Measurements from ENCODE around the gene TMED5. TPM values are rescaled to one million over a fixed set of nuclear protein-coding genes. Genes with fewer than 3 reads are reported as not detected.
A peak's percentile ranks its signal among the peaks of the same experiment; 100 is the strongest.

Gene TMED5
- total and polyA plus RNA-seq, 4 experiments from 2014 or later: 23.2 to 60.8 (median 48.3) TPM

DNA sequence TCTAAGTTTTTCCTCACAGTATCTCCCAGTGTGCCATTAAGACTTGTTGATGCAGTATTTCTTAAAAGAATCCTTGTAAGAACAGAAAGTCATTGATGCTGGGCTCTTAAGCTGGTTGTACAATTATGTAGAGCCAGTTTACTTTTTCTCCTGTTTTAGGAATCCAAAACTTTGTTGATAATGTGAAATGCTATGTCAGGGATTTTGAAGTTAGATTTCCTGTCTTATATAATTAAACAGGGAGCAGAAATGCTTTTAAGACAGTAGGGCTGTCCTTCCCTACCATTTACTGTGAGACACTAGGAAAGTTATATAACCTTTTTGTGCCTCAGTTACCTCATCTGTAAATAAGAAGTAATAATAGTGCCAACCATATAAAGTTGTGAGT, 26.3 kb upstream of the TMED5 start:
- Histone ChIP-seq H3K36me3 (ENCODE audit: insufficient read depth, low read length) (no peaks in the 10 kb centered on the region), H3K4me1 (ENCODE audit: insufficient read depth, low read length) (no peaks in the 10 kb centered on the region), H3K27me3 (ENCODE audit: insufficient read depth, low read length) (no peaks in the 10 kb centered on the region), H3K9me3 (ENCODE audit: control insufficient read depth in 1 of 2, low read length in 2 of 2) (no peaks in the 10 kb centered on the region), H3K4me3 (ENCODE audit: low read length in 2 of 2) (no peak overlapping the region), H3K27ac (ENCODE audit: low read depth, low read length) (no peak overlapping the region)
- Mint-ChIP-seq H3K27me3 (no peaks in the 10 kb centered on the region), H3K27ac (no peak overlapping the region), H3K4me3 (no peak overlapping the region), H3K4me1 (no peaks in the 10 kb centered on the region), H3K9me3 (no peaks in the 10 kb centered on the region), H3K36me3 (peaks cover 1 to 19% of the 10 kb centered on the region in 2 donors)
- ChIA-PET CTCF (ENCODE audit: partially characterized antibody) (no interaction called here), POLR2A (ENCODE audit: partially characterized antibody) (no interaction called here)
- intact Hi-C loops (cut with micrococcal nuclease): no loop called here
- DNase-seq: no peak

DNA sequence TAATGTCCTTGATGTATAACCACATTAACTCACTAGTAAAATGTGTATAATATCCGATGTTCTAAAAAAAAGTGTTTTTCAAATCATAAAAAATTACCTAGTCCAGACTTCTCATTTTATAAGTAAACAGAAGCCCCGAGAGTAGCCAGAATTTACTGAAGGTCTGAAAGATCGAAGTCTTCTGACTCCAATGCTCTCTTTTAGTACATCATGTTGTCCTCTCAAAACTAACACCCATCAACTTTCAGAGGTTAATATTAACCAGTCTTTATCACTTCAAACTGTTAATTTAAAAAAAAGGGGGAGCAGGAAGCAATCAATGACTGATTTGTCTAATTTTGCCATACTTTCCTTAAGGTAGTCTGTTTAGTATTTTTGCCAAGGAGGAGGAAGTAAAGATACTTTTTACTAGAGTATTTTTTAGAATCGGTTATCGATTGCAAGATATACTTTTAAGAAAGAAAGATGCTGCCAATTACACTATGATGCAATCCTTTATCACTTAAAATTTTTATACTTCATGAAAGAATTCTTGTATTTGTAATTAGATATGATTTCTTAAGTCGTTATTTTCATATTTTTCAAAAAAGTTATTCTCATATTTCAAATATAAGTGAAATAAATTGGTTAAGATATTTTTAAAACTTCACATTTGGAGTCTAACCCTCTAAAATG, 25.8 kb upstream of the TMED5 start:
- Mint-ChIP-seq H3K27me3 (no peaks in the 10 kb centered on the region), H3K4me1 (no peaks in the 10 kb centered on the region), H3K27ac (peak overlapping the region in 1 of 7 donors; percentile 26), H3K36me3 (peaks cover 0 to 19% of the 10 kb centered on the region in 2 donors), H3K4me3 (no peak overlapping the region), H3K9me3 (no peaks in the 10 kb centered on the region)
- CTCF ChIA-PET (ENCODE audit: partially characterized antibody): no interaction called here
- intact Hi-C loops (cut with micrococcal nuclease): no loop called here
- Histone ChIP-seq H3K27ac (ENCODE audit: low read depth, low read length) (no peak overlapping the region), H3K4me3 (ENCODE audit: low read length in 2 of 2) (no peak overlapping the region), H3K9me3 (ENCODE audit: control insufficient read depth in 1 of 2, low read length in 2 of 2) (no peaks in the 10 kb centered on the region), H3K36me3 (ENCODE audit: insufficient read depth, low read length) (no peaks in the 10 kb centered on the region), H3K27me3 (ENCODE audit: insufficient read depth, low read length) (no peaks in the 10 kb centered on the region), H3K4me1 (ENCODE audit: insufficient read depth, low read length) (no peaks in the 10 kb centered on the region)
- POLR2A ChIA-PET (ENCODE audit: partially characterized antibody): no interaction called here
- DNase-seq: no peak

DNA sequence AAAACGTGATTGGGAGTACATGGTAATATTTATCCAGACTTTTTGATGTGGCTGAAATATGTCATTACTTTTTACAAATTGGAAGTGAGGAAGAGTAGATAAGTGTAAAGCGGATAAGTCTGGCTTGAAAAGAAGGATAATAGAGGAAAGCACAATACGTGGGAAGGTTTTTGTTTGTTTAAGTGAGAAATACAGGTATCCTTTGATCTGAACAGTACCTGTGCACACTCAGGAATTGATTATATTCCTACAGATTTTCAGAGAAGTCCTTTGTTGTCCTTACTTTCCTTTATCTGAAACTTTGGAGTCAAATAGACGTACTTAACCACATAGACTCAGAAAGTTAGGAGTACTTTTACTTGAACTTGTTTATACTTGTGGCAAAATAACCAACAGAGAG, 20.5 kb upstream of the TMED5 start:
- Mint-ChIP-seq H3K27ac (no peak overlapping the region), H3K27me3 (no peaks in the 10 kb centered on the region), H3K4me1 (no peaks in the 10 kb centered on the region), H3K9me3 (no peaks in the 10 kb centered on the region), H3K4me3 (no peak overlapping the region), H3K36me3 (peaks cover 17 to 18% of the 10 kb centered on the region in 2 donors)
- no peak for DNase-seq
- no peaks in the 10 kb centered on the region for H3K4me1 ChIP-seq (ENCODE audit: insufficient read depth, low read length)
- no peaks in the 10 kb centered on the region for H3K36me3 ChIP-seq (ENCODE audit: insufficient read depth, low read length)
- ChIA-PET POLR2A (ENCODE audit: partially characterized antibody) (no interaction called here), CTCF (ENCODE audit: partially characterized antibody) (no interaction called here)
- H3K9me3 ChIP-seq (ENCODE audit: control insufficient read depth in 1 of 2, low read length in 2 of 2): no peaks in the 10 kb centered on the region
- intact Hi-C loops (cut with micrococcal nuclease): no loop called here
- H3K27ac ChIP-seq (ENCODE audit: low read depth, low read length): no peak overlapping the region
- no peak overlapping the region for H3K4me3 ChIP-seq (ENCODE audit: low read length in 2 of 2)
- no peaks in the 10 kb centered on the region for H3K27me3 ChIP-seq (ENCODE audit: insufficient read depth, low read length)

DNA sequence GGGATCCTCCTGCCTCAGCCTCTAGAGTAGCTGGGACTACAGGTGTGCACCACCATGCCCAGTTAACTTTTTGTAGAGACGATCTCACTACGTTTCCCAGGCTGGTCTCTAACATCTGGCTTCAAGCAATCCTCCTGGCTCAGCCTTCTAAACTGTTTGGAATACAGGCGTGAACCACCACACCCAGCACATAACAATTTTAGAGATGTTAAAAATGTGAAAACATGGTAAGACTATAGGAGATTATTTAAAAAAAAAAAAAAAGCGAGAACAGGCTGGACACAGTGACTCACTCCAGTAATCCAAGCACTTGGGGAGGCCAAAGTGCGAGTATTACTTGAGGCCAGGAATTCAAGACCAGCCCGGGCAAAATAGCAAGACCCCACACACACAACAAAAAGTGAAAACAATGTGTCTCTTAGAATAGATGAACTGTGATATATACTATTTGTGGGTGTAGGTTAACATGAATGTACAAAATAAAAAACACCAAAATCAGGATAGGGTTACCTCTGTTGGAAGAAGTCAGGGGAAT, 19.9 kb upstream of the TMED5 start:
- Mint-ChIP-seq H3K36me3 (peaks cover 20% of the 10 kb centered on the region in 2 donors), H3K27me3 (no peaks in the 10 kb centered on the region), H3K4me1 (no peaks in the 10 kb centered on the region), H3K4me3 (no peak overlapping the region), H3K9me3 (no peaks in the 10 kb centered on the region), H3K27ac (no peak overlapping the region)
- H3K4me1 ChIP-seq (ENCODE audit: insufficient read depth, low read length): no peaks in the 10 kb centered on the region
- intact Hi-C loops (cut with micrococcal nuclease): no loop called here
- no peak overlapping the region for H3K4me3 ChIP-seq (ENCODE audit: low read length in 2 of 2)
- H3K27ac ChIP-seq (ENCODE audit: low read depth, low read length): no peak overlapping the region
- H3K36me3 ChIP-seq (ENCODE audit: insufficient read depth, low read length): no peaks in the 10 kb centered on the region
- DNase-seq: no peak
- H3K27me3 ChIP-seq (ENCODE audit: insufficient read depth, low read length): no peaks in the 10 kb centered on the region
- ChIA-PET CTCF (ENCODE audit: partially characterized antibody) (no interaction called here), POLR2A (ENCODE audit: partially characterized antibody) (no interaction called here)
- no peaks in the 10 kb centered on the region for H3K9me3 ChIP-seq (ENCODE audit: control insufficient read depth in 1 of 2, low read length in 2 of 2)

DNA sequence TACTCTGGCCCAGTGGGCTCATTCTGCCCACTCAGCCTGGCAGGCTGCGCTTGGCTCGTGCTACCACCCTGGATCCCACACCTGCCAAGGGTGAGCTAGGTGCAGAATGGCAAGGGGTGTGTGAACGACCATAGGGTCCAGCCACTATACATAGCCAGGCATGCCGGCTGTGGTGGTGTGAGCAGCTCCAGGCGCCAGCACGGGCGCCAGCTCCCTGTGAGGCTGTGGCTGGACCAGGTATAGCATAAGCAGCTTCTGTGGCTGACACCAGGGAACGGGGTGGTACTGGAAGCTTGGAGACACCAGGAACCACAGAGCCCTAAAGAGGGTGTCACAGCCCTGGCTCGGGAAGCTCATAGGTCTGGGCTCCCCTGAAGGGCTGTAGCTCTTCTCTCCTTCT, 18.9 kb upstream of the TMED5 start:
- CTCF ChIA-PET (ENCODE audit: partially characterized antibody): no interaction called here
- no peaks in the 10 kb centered on the region for H3K36me3 ChIP-seq (ENCODE audit: insufficient read depth, low read length)
- H3K4me3 Mint-ChIP-seq: no peak overlapping the region
- no peak for DNase-seq
- no peaks in the 10 kb centered on the region for H3K9me3 Mint-ChIP-seq
- no peaks in the 10 kb centered on the region for H3K4me1 ChIP-seq (ENCODE audit: insufficient read depth, low read length)
- no peak overlapping the region for H3K4me3 ChIP-seq (ENCODE audit: low read length in 2 of 2)
- H3K9me3 ChIP-seq (ENCODE audit: control insufficient read depth in 1 of 2, low read length in 2 of 2): no peaks in the 10 kb centered on the region
- intact Hi-C loops (cut with micrococcal nuclease): no loop called here
- peaks cover 20 to 23% of the 10 kb centered on the region in 2 donors for H3K36me3 Mint-ChIP-seq
- H3K27ac Mint-ChIP-seq: no peak overlapping the region
- H3K27ac ChIP-seq (ENCODE audit: low read depth, low read length): no peak overlapping the region
- H3K27me3 Mint-ChIP-seq: no peaks in the 10 kb centered on the region
- H3K4me1 Mint-ChIP-seq: no peaks in the 10 kb centered on the region
- H3K27me3 ChIP-seq (ENCODE audit: insufficient read depth, low read length): no peaks in the 10 kb centered on the region
- POLR2A ChIA-PET (ENCODE audit: partially characterized antibody): no interaction called here

DNA sequence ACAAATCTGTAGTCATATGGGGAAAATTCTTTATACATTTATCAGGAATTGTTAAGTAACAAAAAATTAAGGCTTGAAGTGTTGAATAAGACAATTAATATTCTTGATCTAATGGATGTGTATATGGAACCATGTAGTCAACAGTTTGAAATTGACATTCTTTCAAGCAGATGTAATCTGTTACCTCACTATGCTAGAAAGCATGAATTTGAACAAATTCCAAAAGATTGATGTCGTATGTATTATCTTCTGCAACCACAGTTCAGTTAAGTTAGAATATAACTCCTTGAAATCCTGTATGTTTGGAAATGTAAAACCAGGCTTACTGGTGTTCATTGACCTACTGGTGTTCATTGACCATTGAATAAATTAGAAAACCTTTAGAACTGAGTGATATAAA, 16.4 kb upstream of the TMED5 start:
- intact Hi-C loops (cut with micrococcal nuclease): no loop called here

DNA sequence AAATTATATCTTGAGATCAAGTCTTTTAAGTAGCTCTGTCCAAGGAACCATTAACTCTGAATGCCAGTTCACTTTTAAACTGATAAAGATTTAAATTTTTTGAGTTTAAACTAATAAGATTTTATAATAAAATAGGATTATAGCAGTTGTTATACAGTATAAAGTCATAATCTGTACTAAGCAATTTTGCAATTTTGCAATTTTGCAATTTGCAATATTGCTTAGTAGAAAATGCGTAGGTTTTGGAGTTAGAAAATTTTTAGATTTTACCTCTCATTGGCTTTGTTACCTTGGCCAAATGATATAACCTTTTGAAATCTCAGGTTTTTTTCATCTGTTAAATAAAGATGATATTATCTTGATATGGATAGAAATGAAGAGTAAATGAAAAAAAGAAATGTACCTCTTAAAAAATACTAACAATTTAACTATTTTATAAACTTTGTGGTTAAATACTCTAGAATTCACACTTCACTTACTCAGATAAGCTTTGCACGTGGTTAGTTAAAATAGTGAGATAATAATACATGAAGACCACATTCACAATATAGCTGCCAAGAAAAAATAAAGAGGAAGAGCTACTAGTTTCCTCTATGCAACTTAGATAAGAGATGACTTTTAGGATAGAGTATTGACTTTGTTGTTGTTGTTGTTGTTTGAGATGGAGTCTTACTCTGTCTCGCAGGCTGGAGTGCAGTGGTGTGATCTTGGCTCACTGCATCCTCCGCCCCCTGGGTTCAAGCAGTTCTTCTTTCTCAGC, 14.2 kb upstream of the TMED5 start:
- no peak overlapping the region for H3K27ac Mint-ChIP-seq
- Histone ChIP-seq H3K4me3 (ENCODE audit: low read length in 2 of 2) (no peak overlapping the region), H3K27ac (ENCODE audit: low read depth, low read length) (no peak overlapping the region), H3K27me3 (ENCODE audit: insufficient read depth, low read length) (no peaks in the 10 kb centered on the region), H3K4me1 (ENCODE audit: insufficient read depth, low read length) (no peaks in the 10 kb centered on the region), H3K9me3 (ENCODE audit: control insufficient read depth in 1 of 2, low read length in 2 of 2) (no peaks in the 10 kb centered on the region), H3K36me3 (ENCODE audit: insufficient read depth, low read length) (no peaks in the 10 kb centered on the region)
- H3K27me3 Mint-ChIP-seq: no peaks in the 10 kb centered on the region
- H3K4me3 Mint-ChIP-seq: no peak overlapping the region
- H3K4me1 Mint-ChIP-seq: peaks cover 3 to 9% (median 7%) of the 10 kb centered on the region in 4 donors
- H3K9me3 Mint-ChIP-seq: no peaks in the 10 kb centered on the region
- peaks cover 18 to 35% of the 10 kb centered on the region in 2 donors for H3K36me3 Mint-ChIP-seq
- POLR2A ChIA-PET (ENCODE audit: partially characterized antibody): no interaction called here
- CTCF ChIA-PET (ENCODE audit: partially characterized antibody): no interaction called here
- no peak for DNase-seq
- intact Hi-C loops (cut with micrococcal nuclease): no loop called here

More for the DNA sequence above, 16.4 kb upstream of the TMED5 start:
- Histone ChIP-seq H3K4me3 (ENCODE audit: low read length in 2 of 2) (no peak overlapping the region), H3K36me3 (ENCODE audit: insufficient read depth, low read length) (no peaks in the 10 kb centered on the region), H3K27me3 (ENCODE audit: insufficient read depth, low read length) (no peaks in the 10 kb centered on the region), H3K27ac (ENCODE audit: low read depth, low read length) (no peak overlapping the region), H3K4me1 (ENCODE audit: insufficient read depth, low read length) (no peaks in the 10 kb centered on the region), H3K9me3 (ENCODE audit: control insufficient read depth in 1 of 2, low read length in 2 of 2) (no peaks in the 10 kb centered on the region)
- H3K9me3 Mint-ChIP-seq: no peaks in the 10 kb centered on the region
- H3K36me3 Mint-ChIP-seq: peaks cover 23 to 30% of the 10 kb centered on the region in 2 donors
- no peak overlapping the region for H3K27ac Mint-ChIP-seq
- ChIA-PET CTCF (ENCODE audit: partially characterized antibody) (no interaction called here), POLR2A (ENCODE audit: partially characterized antibody) (no interaction called here)
- DNase-seq: no peak
- H3K4me3 Mint-ChIP-seq: no peak overlapping the region
- H3K27me3 Mint-ChIP-seq: no peaks in the 10 kb centered on the region
- H3K4me1 Mint-ChIP-seq: no peaks in the 10 kb centered on the region
